MG63 (cell line): ENCODE measurements around the gene PRUNE2. TPM values are rescaled to one million over a fixed set of nuclear protein-coding genes. Genes with fewer than 3 reads are reported as not detected.

Experiments
- DNase-seq: peaks from one replicate; pipeline ENCODE4 v3.0.0-alpha.2; 2020
- H3K27me3 ChIP-seq: fragments of 250-450 bp; sonication (Bioruptor Pico); 2 replicates; pipeline ENCODE4 v1.5.1; 2020; ENCODE audit warnings: mild to moderate bottlenecking, moderate library complexity
- H3K36me3 ChIP-seq: fragments of 250-450 bp; sonication (Bioruptor Pico); 2 replicates; pipeline ENCODE4 v1.5.1; 2020; ENCODE audit warnings: mild to moderate bottlenecking, moderate library complexity
- H3K4me3 ChIP-seq: fragments of 250-450 bp; sonication (Bioruptor Pico); 2 replicates; pipeline ENCODE4 v1.5.1; 2020; ENCODE audit warnings: mild to moderate bottlenecking, moderate library complexity
- H3K9me3 ChIP-seq: fragments of 250-450 bp; sonication (Bioruptor Pico); 2 replicates; pipeline ENCODE4 v1.5.1; 2020; ENCODE audit warnings: mild to moderate bottlenecking, moderate library complexity
- total RNA-seq: library from RNA; depleted of rRNA; stranded (reverse); fragments of >200 nt; shearing (Covaris generic); gene quantifications from 2 replicates; pipeline ENCODE4 v1.2.3, GENCODE V29; 2014; ENCODE audit warnings: low replicate concordance

PRUNE2 gene
- total RNA-seq, 1 experiment from 2014 or later, result 2.7 TPM

DNA sequence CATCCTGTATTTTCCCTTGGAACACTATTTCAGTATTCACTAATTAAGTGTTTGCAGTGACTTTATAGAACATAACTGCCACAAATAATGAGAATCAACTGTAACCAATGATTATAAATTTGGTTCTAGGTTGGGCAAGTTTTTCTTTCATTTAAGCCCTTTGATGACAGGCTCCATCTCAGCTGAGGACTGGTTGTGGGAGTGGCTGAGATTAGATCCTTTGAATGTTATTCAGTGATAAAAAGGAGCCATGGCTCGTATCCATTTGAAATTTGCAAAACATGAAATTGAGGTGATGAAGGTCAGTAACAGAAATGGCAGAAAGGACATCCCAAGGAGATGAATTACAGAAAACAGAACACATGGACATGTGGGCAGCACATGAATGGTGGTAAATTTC is 279.8 kb downstream of the PRUNE2 start:
- Histone ChIP-seq H3K36me3 (no peaks in the 10 kb centered on the region), H3K9me3 (no peaks in the 10 kb centered on the region)

DNA sequence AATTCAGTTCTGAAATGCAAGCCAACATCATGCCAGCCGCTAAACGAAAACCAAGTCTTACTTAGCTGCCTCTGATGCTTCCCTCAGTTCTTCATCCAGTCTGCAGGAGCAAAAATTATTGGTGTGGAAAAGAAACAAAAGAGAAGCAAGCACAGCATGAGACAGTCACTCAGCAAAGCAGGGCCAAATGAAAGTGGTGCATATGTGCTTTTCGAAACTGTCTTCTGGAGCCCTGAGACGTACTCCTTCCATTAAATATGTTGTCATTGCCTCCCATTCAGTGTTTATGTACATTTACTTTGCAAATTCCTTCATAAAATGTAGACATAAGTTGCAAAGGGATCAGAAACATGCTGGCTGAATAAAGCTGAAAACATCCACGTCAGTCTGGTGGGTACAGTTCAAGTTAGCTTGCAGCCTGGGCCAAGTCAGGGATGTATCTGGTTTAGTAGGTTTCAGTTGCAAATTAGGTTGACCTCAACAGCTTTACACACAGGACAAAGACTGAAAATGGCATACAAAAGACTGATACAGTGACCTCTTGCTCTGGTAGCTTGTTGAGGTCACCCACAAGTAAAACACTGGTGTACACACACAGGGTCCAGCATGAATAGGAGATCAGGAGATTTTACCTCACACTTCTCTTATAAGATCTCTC is 281.4 kb downstream of the PRUNE2 start:
- Histone ChIP-seq H3K4me3 (no peak overlapping the region), H3K27me3 (no peaks in the 10 kb centered on the region), H3K9me3 (no peaks in the 10 kb centered on the region), H3K36me3 (no peaks in the 10 kb centered on the region)
- DNase-seq, result no peak

More for the DNA sequence above, 279.8 kb downstream of the PRUNE2 start:
- DNase-seq, result no peak
- Histone ChIP-seq H3K4me3 (no peak overlapping the region), H3K27me3 (no peaks in the 10 kb centered on the region)

DNA sequence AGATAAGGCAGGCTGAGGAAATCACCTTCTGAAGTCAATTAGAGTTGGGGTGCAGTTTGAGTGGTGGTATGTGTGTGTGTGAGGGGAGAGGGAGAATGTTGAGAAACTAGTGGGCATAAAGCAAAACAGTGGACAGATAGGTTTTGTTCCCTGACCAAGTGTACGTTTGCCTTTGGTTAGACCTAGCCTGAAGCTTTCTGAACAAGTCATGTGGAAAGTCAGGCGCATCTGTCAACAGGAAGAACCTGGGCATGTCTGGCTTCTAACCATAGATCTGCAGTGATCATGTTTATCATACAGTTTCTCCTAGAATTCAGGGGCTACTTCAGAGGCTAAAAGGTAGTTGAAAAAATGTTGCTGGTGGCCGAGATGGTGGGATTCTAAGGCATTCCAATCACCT is 284.9 kb downstream of the PRUNE2 start:
- no peak overlapping the region for H3K4me3 ChIP-seq
- H3K36me3 ChIP-seq, result no peaks in the 10 kb centered on the region
- H3K27me3 ChIP-seq, result no peaks in the 10 kb centered on the region
- H3K9me3 ChIP-seq, result no peaks in the 10 kb centered on the region
- DNase-seq, result no peak

DNA sequence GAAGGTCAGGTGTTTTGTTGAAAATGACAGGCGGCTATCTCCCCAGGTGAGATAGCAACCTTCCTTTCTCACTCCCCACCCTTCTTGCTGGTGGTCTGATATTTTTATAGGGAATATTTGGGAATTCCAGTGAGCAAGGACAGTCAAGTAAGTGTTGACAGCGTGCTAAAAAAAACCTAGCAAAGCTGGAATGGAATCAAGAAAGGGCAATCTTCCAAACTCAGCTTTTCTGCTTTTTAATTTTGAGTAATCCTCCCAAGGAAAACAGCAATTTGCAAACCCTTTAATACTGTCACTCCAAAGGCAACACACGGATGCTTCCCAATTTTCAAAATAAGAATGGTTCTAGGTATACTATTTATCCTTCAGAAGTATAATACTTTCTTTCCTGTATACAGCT is 285.3 kb downstream of the PRUNE2 start:
- DNase-seq, result no peak
- H3K27me3 ChIP-seq, result no peaks in the 10 kb centered on the region
- no peaks in the 10 kb centered on the region for H3K36me3 ChIP-seq
- no peaks in the 10 kb centered on the region for H3K9me3 ChIP-seq
- no peak overlapping the region for H3K4me3 ChIP-seq

DNA sequence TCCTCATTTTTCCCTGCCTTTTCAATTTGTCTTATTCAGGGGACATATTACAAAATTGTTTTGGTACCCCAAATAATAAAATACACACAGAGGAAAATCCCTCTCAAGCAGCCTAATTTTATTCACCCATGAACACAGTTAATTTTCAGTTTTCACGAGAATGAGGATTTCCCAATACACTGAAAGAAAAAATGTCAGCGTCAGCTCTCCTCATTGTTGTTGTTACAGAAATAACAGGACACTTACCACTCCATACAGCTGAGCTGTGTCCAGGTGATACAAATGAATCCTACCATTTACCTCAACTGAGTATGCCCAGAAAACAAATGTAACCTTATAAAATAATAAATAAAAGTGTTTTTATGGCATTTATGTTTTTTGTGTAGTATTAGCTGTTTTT is 286.3 kb downstream of the PRUNE2 start:
- Histone ChIP-seq H3K9me3 (no peaks in the 10 kb centered on the region), H3K27me3 (no peaks in the 10 kb centered on the region), H3K4me3 (no peak overlapping the region), H3K36me3 (no peaks in the 10 kb centered on the region)
- DNase-seq, result no peak

DNA sequence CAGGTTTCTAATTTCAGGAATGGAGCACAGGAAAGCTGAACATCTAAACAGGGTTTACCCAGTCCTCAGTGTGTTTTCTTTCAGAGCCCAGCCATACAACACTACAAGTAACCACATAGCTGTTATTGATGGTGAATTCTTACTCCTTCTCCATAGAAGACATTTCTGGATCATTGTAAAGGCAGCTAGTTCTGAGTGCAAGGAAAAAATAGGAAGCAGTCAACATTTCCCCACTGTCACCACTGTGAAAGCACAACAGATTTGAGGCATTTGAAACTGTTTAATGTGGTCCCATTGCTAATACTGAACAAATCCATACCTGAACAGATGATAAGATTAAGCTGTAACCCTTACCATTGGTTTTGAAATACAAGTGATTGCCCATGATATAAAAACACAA is 286.7 kb downstream of the PRUNE2 start:
- H3K4me3 ChIP-seq, result no peak overlapping the region
- DNase-seq, result no peak
- H3K36me3 ChIP-seq, result no peaks in the 10 kb centered on the region
- no peaks in the 10 kb centered on the region for H3K27me3 ChIP-seq
- no peaks in the 10 kb centered on the region for H3K9me3 ChIP-seq

DNA sequence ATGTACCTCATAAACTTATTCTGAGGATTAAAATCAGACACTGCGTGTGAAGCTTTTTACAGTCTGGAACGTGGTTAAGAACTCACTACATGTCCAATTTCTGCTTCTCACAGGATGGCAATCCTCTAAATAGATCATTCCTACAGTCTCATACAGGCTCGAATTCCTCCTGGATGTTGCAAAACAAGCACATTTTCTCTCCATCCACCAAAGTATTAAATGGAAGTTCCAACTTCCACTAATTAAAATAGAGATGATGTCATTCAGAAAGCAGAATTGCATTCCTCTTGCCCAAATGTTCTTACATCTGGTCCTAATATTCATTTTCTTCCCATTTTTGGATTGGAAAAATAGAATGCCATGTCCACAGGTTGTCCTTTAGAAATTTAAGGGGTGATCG is 287.2 kb downstream of the PRUNE2 start:
- Histone ChIP-seq H3K9me3 (no peaks in the 10 kb centered on the region), H3K27me3 (no peaks in the 10 kb centered on the region), H3K36me3 (no peaks in the 10 kb centered on the region), H3K4me3 (no peak overlapping the region)
- no peak for DNase-seq

DNA sequence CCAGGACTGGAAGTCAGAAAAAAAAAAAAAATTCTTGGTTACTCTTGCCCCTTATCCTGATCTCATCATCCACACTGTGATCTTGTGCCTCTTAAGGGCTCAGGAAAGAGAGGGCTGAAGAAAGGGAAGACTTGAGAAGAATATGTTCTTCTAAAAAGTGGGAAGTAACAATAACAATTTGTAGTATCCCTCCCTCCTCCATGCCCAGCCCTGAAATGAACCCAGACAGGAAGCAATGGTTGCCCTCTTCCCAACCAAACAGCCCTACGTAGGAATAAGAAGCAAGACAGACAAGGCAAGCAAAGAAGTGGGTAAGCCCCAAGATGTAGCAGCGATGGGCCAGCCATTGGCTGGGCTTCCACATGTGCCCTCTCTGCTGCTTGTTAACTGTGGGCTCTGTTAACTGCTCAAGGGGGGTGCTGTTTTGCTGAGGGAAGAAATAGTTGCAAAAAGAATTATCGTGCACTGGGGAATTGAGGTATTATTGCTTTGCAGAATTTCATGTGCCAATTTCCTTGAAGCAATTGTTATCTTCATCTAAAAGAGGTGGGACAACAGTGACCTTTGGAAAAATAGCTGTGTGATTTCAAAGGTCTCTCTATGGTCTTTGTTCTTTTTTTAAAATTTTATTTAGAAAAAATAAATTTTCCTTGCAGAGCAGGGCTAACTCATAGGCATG is 288.3 kb downstream of the PRUNE2 start:
- no peak for DNase-seq
- Histone ChIP-seq H3K9me3 (no peaks in the 10 kb centered on the region), H3K27me3 (no peaks in the 10 kb centered on the region), H3K4me3 (no peak overlapping the region), H3K36me3 (no peaks in the 10 kb centered on the region)

DNA sequence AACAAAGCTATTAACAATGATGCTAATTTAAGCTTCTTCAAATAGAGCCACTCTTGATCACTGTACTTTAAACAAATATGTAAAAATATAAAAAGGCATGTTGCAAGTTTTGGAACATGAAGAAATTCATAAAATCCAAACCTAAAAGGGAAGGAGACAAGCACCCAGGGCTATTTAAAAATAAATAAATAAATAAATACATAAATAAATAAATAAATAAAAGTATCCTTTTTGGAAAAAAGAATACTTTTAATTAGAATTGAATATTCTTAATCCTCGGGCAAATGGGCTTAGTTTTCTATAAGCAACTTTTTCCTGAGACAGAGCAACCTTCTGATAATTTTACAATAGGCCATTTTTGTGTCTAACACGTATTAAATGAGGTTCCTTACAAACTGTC is 289.1 kb downstream of the PRUNE2 start:
- no peak for DNase-seq
- Histone ChIP-seq H3K9me3 (no peaks in the 10 kb centered on the region), H3K36me3 (no peaks in the 10 kb centered on the region), H3K4me3 (no peak overlapping the region), H3K27me3 (no peaks in the 10 kb centered on the region)

DNA sequence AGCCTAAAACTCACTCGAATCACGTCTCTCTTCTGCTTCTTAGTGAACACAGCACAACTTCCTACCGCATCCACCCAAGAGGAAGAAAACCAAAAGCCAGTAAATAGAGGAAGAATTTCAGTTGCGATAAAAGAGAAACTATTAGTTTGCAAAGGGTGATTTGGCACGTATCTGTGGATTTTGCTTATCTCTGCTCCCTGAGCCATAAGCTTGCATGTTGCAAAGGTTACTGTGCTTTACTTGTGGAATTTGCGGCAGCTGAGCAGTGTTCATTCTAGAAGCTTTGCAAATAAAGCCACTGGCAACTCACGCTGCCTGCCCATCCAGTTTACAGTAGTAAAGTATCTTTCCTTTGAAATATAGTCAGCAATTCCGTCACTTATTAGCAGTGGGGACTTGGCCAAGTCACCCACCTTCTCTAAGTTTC is 290.7 kb downstream of the PRUNE2 start:
- H3K36me3 ChIP-seq, result no peaks in the 10 kb centered on the region
- no peak for DNase-seq
- H3K27me3 ChIP-seq, result no peaks in the 10 kb centered on the region
- H3K4me3 ChIP-seq, result no peak overlapping the region
- no peaks in the 10 kb centered on the region for H3K9me3 ChIP-seq

DNA sequence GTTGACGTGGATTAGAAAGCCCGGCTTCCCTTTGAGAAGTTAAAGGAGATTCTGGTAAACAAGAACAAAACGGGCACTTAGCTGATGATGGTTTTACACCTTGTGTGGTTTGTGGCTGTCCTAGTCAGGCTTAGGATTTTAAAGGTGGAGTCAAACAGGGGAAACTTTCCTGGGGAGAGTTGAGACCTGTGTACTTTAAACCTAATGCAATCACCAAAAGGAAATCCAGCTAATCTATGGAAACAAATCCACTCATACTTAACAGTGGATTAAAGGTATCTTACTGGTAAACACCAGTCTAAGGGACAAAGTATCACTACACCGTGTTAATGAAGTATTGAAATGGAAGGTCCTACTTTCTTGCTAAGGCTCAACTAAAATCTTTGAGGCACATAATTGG is 291.9 kb downstream of the PRUNE2 start:
- Histone ChIP-seq H3K27me3 (no peaks in the 10 kb centered on the region), H3K4me3 (no peak overlapping the region), H3K9me3 (no peaks in the 10 kb centered on the region), H3K36me3 (no peaks in the 10 kb centered on the region)
- DNase-seq, result no peak

DNA sequence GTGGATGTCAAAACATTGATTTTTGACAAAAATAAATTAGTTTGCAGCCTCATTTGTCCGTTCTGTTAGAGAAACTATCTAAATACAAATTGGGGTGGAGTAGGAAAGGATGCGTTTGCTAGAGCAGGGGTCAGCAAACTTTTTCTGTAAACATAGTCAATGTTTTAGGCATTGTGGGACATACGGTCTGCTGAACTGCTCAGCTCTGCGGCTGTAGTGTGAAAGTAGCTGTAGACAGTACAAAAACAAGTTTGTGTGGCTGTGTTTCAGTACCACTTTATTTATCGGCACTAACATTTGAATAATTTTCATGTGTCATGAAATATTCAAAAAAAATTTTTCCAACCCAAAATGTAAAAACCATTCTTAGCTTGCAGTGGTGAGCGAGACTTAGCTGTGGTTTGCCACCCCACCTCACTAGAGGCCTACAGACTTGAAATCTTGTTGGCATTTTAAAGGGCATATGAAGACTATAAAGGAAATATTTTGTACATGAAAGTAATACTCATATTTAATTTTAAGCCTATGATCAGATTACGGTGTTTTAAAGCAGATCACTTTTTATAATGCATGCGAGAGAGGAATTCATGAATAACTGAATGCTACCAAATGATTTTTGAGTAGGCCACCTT is 292.6 kb downstream of the PRUNE2 start:
- Histone ChIP-seq H3K36me3 (no peaks in the 10 kb centered on the region), H3K27me3 (no peaks in the 10 kb centered on the region), H3K4me3 (no peak overlapping the region), H3K9me3 (no peaks in the 10 kb centered on the region)
- DNase-seq, result no peak

DNA sequence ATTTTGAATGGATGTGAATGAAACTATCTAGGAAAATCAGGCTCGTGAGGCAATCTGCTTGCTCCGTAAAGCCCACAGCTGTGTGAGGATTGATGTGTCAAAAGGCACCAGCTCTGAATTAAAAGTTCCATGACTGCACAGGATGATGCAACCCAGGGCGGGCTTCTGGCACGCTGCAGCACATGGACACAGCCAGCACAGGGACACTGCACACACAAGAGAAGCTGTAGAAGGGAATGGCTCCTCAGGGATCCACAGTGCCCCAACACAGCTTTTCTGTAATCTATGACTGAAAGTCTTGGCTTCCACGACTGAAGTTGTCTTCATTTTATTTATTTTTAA is 295.9 kb downstream of the PRUNE2 start:
- DNase-seq, result peak; percentile 47
- Histone ChIP-seq H3K27me3 (no peaks in the 10 kb centered on the region), H3K9me3 (no peaks in the 10 kb centered on the region), H3K4me3 (no peak overlapping the region), H3K36me3 (no peaks in the 10 kb centered on the region)

DNA sequence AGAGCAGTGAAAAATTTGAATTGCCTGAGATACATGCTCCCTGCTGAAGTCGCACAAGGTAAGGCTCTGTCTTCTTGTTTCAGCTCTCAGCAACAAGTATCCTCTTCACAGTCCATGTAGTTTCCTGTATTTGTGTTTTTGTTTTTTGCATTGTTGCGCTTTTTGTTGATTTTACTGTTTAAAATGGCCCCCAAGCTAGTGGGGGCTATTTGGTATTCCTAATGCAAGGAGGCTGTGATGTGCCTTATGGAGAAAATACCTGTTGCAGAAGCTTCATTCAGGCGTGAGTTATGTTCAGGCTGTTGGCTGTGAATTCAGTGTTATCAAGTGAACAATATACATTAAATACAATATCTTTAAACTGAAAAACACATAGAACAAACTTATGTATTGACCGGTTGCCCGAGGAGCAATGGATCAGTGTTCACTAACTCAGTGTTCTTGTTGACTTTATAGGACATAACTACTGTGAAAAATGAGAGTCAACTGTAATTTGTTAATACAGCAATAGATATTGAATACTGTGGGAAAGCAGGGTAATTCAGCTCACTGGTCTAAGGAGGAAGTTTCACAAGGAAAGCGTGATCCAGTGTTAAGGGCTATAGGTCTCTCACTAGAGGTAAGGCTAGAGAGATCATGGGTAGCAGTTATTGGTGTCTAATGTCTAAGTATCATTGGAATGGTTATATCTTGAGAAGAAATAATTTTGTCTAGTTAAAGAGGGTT is 296.5 kb downstream of the PRUNE2 start:
- H3K9me3 ChIP-seq, result no peaks in the 10 kb centered on the region
- no peaks in the 10 kb centered on the region for H3K36me3 ChIP-seq
- no peak for DNase-seq
- H3K4me3 ChIP-seq, result no peak overlapping the region
- H3K27me3 ChIP-seq, result no peaks in the 10 kb centered on the region

DNA sequence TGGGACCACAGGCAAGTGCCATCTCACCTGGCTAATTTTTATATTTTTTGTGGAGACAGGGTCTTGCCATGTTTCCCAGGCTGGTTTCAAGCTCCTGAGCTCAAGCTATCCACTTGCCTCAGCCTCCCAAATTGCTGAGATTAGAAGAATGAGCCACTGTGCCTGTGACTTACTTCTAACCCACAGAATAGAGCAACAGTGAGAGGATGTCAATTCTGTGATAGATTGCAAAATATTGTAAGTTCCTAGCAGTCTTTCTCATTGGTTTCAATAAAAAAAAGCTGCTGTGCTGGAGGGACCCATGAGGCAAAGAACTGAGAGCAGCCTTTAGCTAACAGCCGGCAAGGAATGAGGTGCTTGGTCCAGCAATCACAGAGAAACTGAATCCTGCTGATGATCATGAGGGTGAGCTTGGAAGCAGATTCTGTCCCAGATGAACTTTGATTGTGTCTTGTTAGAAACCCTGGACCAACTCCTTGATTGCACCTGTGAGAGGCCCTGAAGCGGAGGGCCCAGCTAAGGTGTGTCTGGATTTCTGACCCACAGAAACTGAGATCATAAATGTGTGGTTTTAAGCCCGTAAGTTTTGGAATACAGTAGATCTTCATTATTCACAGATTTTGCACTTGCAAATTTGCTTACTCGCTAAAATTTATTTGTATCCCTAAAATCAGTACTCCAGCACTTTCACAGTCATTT is 297.2 kb downstream of the PRUNE2 start:
- no peak for DNase-seq
- Histone ChIP-seq H3K36me3 (no peaks in the 10 kb centered on the region), H3K9me3 (no peaks in the 10 kb centered on the region)

DNA sequence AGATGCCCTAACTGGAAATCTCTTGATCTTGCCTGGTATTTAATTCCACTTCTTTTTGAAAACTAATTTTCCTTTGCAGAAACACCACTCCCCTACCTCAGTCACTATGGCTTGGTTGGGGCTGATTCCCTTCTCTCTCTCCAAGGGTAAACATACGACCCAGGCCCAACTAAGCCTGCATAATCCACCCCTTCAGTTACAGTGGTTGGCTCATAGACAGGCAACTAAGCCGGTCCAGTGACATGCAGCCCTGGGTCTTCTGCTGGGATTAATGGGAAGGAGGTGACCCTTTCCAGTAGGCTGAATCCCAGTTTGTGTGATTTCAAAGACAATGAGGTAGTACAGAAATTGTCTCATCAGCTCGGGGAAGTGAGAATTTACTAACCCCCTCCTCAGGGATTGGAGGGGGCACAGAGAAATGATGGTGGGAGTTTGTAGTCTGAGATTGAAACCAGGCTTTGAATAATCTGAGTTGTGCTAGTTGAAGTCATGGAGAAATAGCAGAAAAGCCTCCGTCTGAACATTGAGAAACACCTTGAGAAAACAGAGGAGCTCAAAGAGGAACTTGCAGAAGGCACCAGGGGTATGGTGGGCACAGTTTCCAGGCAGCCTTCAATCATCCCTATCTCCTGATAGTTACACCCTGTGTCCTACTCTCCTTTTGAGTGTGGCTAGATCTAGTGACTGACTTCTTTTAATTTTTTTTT is 298.0 kb downstream of the PRUNE2 start:
- H3K9me3 ChIP-seq, result peaks cover 3% of the 10 kb centered on the region; the same call in 1 of the 2 replicates
- no peak for DNase-seq
- H3K36me3 ChIP-seq, result no peaks in the 10 kb centered on the region
- no peaks in the 10 kb centered on the region for H3K27me3 ChIP-seq
- no peak overlapping the region for H3K4me3 ChIP-seq

More for the DNA sequence above, 297.2 kb downstream of the PRUNE2 start:
- no peaks in the 10 kb centered on the region for H3K27me3 ChIP-seq
- H3K4me3 ChIP-seq, result no peak overlapping the region
